K562 (cell line): ENCODE results near the gene RFWD3. TPM values are rescaled to one million over a fixed set of nuclear protein-coding genes. Genes with fewer than 3 reads are reported as not detected.

Source experiments
- BHLHE40 ChIP-seq: IDR thresholded peaks from 2 replicates; pipeline ENCODE4 v1.6.1; 2011; ENCODE audit warnings: low read length, improper control_type of control experiment
- CEBPB ChIP-seq: fragments of 450-650 bp; IDR thresholded peaks from 2 replicates; pipeline ENCODE4 v1.6.1; 2016; ENCODE audit warnings: missing genetic modification characterization, missing compliant biosample characterization
- FOXA3 ChIP-seq, 2 experiments: fragments of 450-650 bp in 1 of 2; sonication (generic) in 1 of 2; formaldehyde crosslinking; IDR thresholded peaks in 1 of 2; conservative IDR thresholded peaks in 1 of 2; 2 replicates each; pipeline versions ENCODE4 v1.4.0 to v1.8.0; 2020 to 2022; ENCODE audit warnings: mild to moderate bottlenecking in 2 of 2, missing genetic modification reagents in 1 of 2
- HDAC3 ChIP-seq: fragments of 450-650 bp; IDR thresholded peaks from 2 replicates; pipeline ENCODE4 v1.6.1; 2018; ENCODE audit warnings: borderline replicate concordance, mild to moderate bottlenecking, moderate library complexity; ENCODE audit not compliant: partially characterized antibody
- IFI16 ChIP-seq: fragments of 250-450 bp; sonication (Bioruptor Pico); IDR thresholded peaks from 2 replicates; pipeline ENCODE4 v2.1.2; 2022; ENCODE audit warnings: mild to moderate bottlenecking, inconsistent platforms
- ILF3 ChIP-seq: fragments of 450-650 bp; IDR thresholded peaks from 2 replicates; pipeline ENCODE4 v1.6.1; 2018; ENCODE audit warnings: antibody characterized with exemption, mild to moderate bottlenecking, moderate library complexity, borderline replicate concordance
- MAFK ChIP-seq: IDR thresholded peaks from 2 replicates; pipeline ENCODE4 v1.6.1; 2011; ENCODE audit warnings: low read length, improper control_type of control experiment
- PHF21A ChIP-seq: fragments of 450-650 bp; IDR thresholded peaks from 2 replicates; pipeline ENCODE4 v1.6.1; 2017; ENCODE audit warnings: low read depth, borderline replicate concordance
- STAG1 ChIP-seq: sonication (generic); formaldehyde crosslinking; IDR thresholded peaks from 2 replicates; pipeline ENCODE4 v1.5.0; 2020; ENCODE audit warnings: missing genetic modification reagents, borderline replicate concordance
- TGIF2 ChIP-seq: sonication (generic); formaldehyde crosslinking; IDR thresholded peaks from 2 replicates; pipeline ENCODE4 v1.8.1; 2022; ENCODE audit warnings: mild to moderate bottlenecking, missing genetic modification reagents, moderate library complexity
- TSC22D4 ChIP-seq: fragments of 450-650 bp; IDR thresholded peaks from 2 replicates; pipeline ENCODE4 v1.6.1; 2016; ENCODE audit warnings: missing genetic modification characterization, missing biosample characterization, control low read depth
- YY1 ChIP-seq, 3 experiments: IDR thresholded peaks; 2 replicates each; pipeline ENCODE4 v1.6.1; 2011; ENCODE audit warnings: low read length in 2 of 3, mild to moderate bottlenecking in 2 of 3, moderate library complexity in 2 of 3, borderline replicate concordance in 1 of 3, control low read depth in 1 of 3, low read depth in 1 of 3; ENCODE audit not compliant: insufficient read depth in 3 of 3, insufficient replicate concordance in 2 of 3, control insufficient read depth in 1 of 3, insufficient read length in 1 of 3; ENCODE audit errors: extremely low read depth in 1 of 3
- ZNF184 ChIP-seq: sonication (generic); formaldehyde crosslinking; IDR thresholded peaks from 2 replicates; pipeline ENCODE4 v1.5.0; 2020; ENCODE audit warnings: missing genetic modification reagents
- ZNF23 ChIP-seq: fragments of 250-450 bp; sonication (Bioruptor Pico); IDR thresholded peaks from 2 replicates; pipeline ENCODE4 v1.4.0; 2020; ENCODE audit warnings: mild to moderate bottlenecking
- ZNF282 ChIP-seq: sonication (generic); formaldehyde crosslinking; IDR thresholded peaks from 2 replicates; pipeline ENCODE4 v1.8.1; 2023; ENCODE audit warnings: missing genetic modification reagents
- ZNF316 ChIP-seq: fragments of 450-650 bp; IDR thresholded peaks from 2 replicates; pipeline ENCODE4 v1.6.1; 2016
- ZNF764 ChIP-seq: fragments of 250-450 bp; sonication (Bioruptor Pico); IDR thresholded peaks from 2 replicates; pipeline ENCODE4 v1.4.0; 2020; ENCODE audit warnings: low read depth, mild to moderate bottlenecking, moderate library complexity
- ZNF780A ChIP-seq: fragments of 250-450 bp; sonication (Bioruptor Pico); IDR thresholded peaks from 2 replicates; pipeline ENCODE4 v1.5.0; 2021; ENCODE audit warnings: mild to moderate bottlenecking
- ZSCAN29 ChIP-seq: fragments of 450-650 bp; IDR thresholded peaks from 2 replicates; pipeline ENCODE4 v1.6.1; 2017
- polyA plus RNA-seq, 8 experiments: library from polyadenylated mRNA; depleted of rRNA in 4 of 8; stranded (reverse) in 5 of 8; unstranded in 3 of 8; fragments of >200 nt; fragmentation: Nextera tagmentation in 2 of 8; fragmentation: Illumina TruSeq in 1 of 8; extraction: Ambion mirVana in 2 of 8; extraction: Trizol in 1 of 8; gene quantifications; 2 replicates each; pipeline versions ENCODE4 v1.2.1 to v1.2.3, GENCODE V29; 2011 to 2014; ENCODE audit warnings: inconsistent platforms in 1 of 8, missing spikeins in 1 of 8
- total RNA-seq, 7 experiments: library from RNA; depleted of rRNA in 6 of 7; stranded (reverse); fragments of >200 nt in 6 of 7; fragmentation: Illumina TruSeq in 2 of 7; extraction: Trizol in 2 of 7; gene quantifications; 2 replicates each; pipeline versions ENCODE4 v1.2.1 to v1.2.3, GENCODE V29; 2011 to 2021; ENCODE audit warnings: low replicate concordance in 1 of 7
- TF ChIP-seq, protein P1 (sequence below): fragments of 250-450 bp; sonication (Bioruptor Pico); IDR thresholded peaks from 2 replicates; pipeline ENCODE4 v1.5.0; 2020; ENCODE audit warnings: mild to moderate bottlenecking, borderline replicate concordance
- TF ChIP-seq, protein P2 (sequence below), 3 experiments: fragments of 200-800 bp in 1 of 3; sonication (Bioruptor generic) in 1 of 3; sonication (generic) in 1 of 3; formaldehyde crosslinking in 1 of 3; IDR thresholded peaks; 2 replicates each; pipeline versions ENCODE4 v1.6.1 to v1.8.0; 2016 to 2022; ENCODE audit warnings: mild to moderate bottlenecking in 2 of 3, missing compliant biosample characterization in 2 of 3, missing genetic modification characterization in 2 of 3, missing genetic modification reagents in 1 of 3
- TF ChIP-seq, protein P3 (sequence below): sonication (generic); formaldehyde crosslinking; IDR thresholded peaks from 2 replicates; pipeline ENCODE4 v1.8.0; 2022; ENCODE audit warnings: missing genetic modification reagents, mild to moderate bottlenecking, borderline replicate concordance

Gene RFWD3
- total and polyA plus RNA-seq, 9 of the 15 experiments (the other 6 are each of a cell fraction or from before 2014, with no cell fraction given), result 20.8 to 121 (median 79.0) TPM

DNA sequence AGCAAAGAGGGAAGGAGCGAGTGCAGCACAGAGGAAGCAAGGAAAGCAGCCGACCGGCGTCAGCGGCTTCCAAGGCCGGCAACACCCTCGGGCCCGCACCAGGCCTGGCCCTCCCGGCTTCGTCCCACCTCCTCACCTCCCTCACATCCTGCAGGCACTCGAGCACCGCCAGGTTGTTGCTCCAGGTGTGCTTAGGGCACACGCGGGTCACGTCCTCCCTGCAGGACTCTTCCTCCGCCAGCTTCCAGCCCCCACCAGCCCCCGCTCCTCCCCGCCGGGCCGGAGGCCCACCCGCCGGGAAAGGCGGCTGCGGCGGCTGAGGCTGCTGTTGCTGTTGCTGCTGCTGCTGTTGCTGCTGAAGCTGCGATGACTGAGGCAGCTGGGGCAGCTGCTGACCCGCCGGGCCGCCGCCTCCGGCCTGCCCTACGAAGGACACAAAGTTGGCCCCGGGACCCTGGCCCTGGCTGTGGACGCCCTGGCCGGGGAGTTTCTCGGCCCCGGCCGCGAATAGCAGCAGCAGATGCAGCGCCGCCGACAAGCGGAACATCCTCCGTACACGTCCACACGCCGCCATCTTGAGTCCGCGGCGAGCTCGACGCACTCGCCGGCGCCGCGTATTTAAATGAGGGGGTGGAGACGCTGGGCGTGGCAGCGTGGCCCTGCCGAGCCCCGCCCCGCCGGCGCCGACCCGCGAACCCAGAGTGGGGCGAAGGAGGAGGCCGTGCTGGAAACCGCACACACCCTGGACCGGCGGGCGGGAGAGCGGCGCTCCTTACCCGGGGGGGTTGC is 60.0 kb downstream of the RFWD3 start, which contains the start of gene GLG1 (continued):
- TF ChIP-seq, protein P1, sequence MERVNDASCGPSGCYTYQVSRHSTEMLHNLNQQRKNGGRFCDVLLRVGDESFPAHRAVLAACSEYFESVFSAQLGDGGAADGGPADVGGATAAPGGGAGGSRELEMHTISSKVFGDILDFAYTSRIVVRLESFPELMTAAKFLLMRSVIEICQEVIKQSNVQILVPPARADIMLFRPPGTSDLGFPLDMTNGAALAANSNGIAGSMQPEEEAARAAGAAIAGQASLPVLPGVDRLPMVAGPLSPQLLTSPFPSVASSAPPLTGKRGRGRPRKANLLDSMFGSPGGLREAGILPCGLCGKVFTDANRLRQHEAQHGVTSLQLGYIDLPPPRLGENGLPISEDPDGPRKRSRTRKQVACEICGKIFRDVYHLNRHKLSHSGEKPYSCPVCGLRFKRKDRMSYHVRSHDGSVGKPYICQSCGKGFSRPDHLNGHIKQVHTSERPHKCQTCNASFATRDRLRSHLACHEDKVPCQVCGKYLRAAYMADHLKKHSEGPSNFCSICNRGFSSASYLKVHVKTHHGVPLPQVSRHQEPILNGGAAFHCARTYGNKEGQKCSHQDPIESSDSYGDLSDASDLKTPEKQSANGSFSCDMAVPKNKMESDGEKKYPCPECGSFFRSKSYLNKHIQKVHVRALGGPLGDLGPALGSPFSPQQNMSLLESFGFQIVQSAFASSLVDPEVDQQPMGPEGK, result no peak
- TF ChIP-seq ZNF23 (CRISPR knock-in tag) (no peak), FOXA3 (CRISPR knock-in tag; conservative IDR thresholded peaks at IDR 0.05 in 1 of 2, IDR thresholded peaks at IDR 0.05 in 1 of 2) (no peak), ZNF780A (CRISPR knock-in tag) (no peak), ZNF764 (CRISPR knock-in tag) (no peak), HDAC3 (no peak), ZNF282 (no peak), IFI16 (CRISPR knock-in tag) (no peak), YY1 (IDR thresholded peaks at IDR 0.05; ENCODE audit: borderline replicate concordance in 1 of 3, control insufficient read depth in 1 of 3, extremely low read depth in 1 of 3, insufficient read depth in 3 of 3, insufficient read length in 1 of 3, insufficient replicate concordance in 2 of 3, low read depth in 1 of 3, low read length in 2 of 3) (peak; percentile 86 to 91 (median 90)), ILF3 (no peak), ZNF184 (no peak), BHLHE40 (no peak; the same call in 1 of the 2 replicates), PHF21A (no peak), TSC22D4 (tag) (no peak), STAG1 (CRISPR knock-in tag) (no peak), CEBPB (no peak), MAFK (no peak), ZSCAN29 (no peak), TGIF2 (CRISPR knock-in tag) (no peak), ZNF316 (peak; percentile 20; the same call in 1 of the 2 replicates)
- TF ChIP-seq, protein P2, sequence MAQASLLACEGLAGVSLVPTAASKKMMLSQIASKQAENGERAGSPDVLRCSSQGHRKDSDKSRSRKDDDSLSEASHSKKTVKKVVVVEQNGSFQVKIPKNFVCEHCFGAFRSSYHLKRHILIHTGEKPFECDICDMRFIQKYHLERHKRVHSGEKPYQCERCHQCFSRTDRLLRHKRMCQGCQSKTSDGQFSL (CRISPR knock-in tag; IDR thresholded peaks at IDR 0.05), result no peak
- TF ChIP-seq, protein P2 (tag; IDR thresholded peaks at IDR 0.05), result no peak
- TF ChIP-seq, protein P3, sequence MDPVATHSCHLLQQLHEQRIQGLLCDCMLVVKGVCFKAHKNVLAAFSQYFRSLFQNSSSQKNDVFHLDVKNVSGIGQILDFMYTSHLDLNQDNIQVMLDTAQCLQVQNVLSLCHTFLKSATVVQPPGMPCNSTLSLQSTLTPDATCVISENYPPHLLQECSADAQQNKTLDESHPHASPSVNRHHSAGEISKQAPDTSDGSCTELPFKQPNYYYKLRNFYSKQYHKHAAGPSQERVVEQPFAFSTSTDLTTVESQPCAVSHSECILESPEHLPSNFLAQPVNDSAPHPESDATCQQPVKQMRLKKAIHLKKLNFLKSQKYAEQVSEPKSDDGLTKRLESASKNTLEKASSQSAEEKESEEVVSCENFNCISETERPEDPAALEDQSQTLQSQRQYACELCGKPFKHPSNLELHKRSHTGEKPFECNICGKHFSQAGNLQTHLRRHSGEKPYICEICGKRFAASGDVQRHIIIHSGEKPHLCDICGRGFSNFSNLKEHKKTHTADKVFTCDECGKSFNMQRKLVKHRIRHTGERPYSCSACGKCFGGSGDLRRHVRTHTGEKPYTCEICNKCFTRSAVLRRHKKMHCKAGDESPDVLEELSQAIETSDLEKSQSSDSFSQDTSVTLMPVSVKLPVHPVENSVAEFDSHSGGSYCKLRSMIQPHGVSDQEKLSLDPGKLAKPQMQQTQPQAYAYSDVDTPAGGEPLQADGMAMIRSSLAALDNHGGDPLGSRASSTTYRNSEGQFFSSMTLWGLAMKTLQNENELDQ, result no peak; the same call in 1 of the 2 replicates
